Adrenal gland (tissue), 5 donors: ENCODE data around the gene SP7.
A peak's percentile ranks its signal among the peaks of the same experiment; 100 is the strongest.

ENCODE experiments used
- CTCF ChIP-seq, 6 experiments: fragments of 450-650 bp in 4 of 6; fragments of 200-600 bp in 2 of 6; sonication (generic) in 1 of 6; IDR thresholded peaks; 1 replicate in 5 of 6; 2 replicates in 1 of 6; pipeline versions ENCODE4 v1.5.1 to v1.8.0; 2016 to 2021; ENCODE audit warnings: antibody characterized with exemption in 6 of 6, mild to moderate bottlenecking in 2 of 6, moderate library complexity in 1 of 6
- POLR2A ChIP-seq, 2 donors: fragments of 450-650 bp; IDR thresholded peaks; one replicate each; pipeline ENCODE4 v1.6.1; 2017; ENCODE audit warnings: antibody characterized with exemption in 2 of 2, mild to moderate bottlenecking in 2 of 2, moderate library complexity in 1 of 2
- donor health status: DM: no; HTN: no; CAD: no.

GRCh38 chr12:53299101-53299453 is 37.1 kb downstream of the SP7 start:
- TF ChIP-seq CTCF (IDR thresholded peaks at IDR 0.05) = peak in 1 of 6 experiments; percentile 10
- TF ChIP-seq POLR2A (IDR thresholded peaks at IDR 0.05) = no peak
